Measurements from ENCODE around the gene ZNG1B. TPM values are rescaled to one million over a fixed set of nuclear protein-coding genes. Genes with fewer than 3 reads are reported as not detected.
"Not testable (repeated sequence)": the region's sequence is repeated elsewhere in the genome, so short reads cannot be mapped to it uniquely, and the experiment has no call there.

The ZNG1B gene
- total RNA-seq, 1 experiment from 2014 or later: 48.7 TPM

DNA sequence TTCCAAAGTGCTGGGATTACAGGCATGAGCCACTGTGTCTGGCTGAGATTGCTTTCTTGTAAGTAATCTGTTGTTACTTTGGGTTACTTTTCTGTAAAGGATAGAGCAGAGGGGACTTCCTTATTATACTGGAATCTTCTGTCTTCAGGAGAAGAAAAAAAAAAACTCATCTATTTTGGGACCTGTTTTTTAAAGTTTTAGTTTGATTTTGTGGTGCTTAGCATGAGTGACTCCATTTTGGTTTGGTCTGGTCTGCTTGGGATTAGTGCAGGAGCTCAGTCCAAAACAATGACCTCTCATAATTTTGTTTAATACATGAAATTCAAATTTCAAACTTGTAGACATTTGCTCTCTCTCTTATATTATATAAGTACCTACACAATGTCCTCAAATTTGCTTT, 4.0 kb upstream of the ZNG1B start:
- H2AFZ ChIP-seq (ENCODE audit: low read length); ATAC-seq; H4K20me1 ChIP-seq (ENCODE audit: low read length); H3K9me2 ChIP-seq (replicated peaks; ENCODE audit: low read length); H3K36me3 ChIP-seq (ENCODE audit: low read depth, low read length); BruUV-seq (replicated peaks); CTCF ChIA-PET; H3K27me3 ChIP-seq (ENCODE audit: low read length); H3K4me1 ChIP-seq (ENCODE audit: insufficient read depth, low read length); H3F3A ChIP-seq (ENCODE audit: low read length, unreplicated experiment); H3K9me3 ChIP-seq (ENCODE audit: low read length); DNase-seq; intact Hi-C loops (cut with micrococcal nuclease); H3K9ac ChIP-seq (ENCODE audit: low read length); H3K4me3 ChIP-seq (ENCODE audit: low read length); POLR2A ChIA-PET (ENCODE audit: unreplicated experiment); H3K79me2 ChIP-seq (ENCODE audit: low read length); H3K27ac ChIP-seq (ENCODE audit: low read length); H3K4me2 ChIP-seq (ENCODE audit: low read length): not testable (repeated sequence)

DNA sequence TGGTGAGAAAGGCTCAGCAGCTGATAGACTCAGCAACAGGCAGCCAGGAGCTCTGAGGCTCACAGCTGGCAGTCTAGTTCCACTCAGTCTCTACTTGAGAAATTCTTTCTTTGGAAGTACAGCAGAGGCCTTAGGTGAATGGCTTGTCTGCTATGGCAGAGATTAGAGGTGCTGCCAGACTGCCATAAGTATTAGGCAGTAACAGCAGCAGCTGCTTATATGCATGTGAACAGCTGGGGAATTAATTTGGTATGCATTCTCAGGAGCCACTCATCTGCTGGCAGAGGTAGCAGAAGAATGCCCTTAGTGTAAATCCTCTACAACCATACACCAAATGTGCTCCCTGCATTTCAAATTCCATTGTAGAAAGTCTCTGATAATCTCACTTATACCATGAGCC, 28.3 kb downstream of the ZNG1B start:
- H3K27ac ChIP-seq (ENCODE audit: low read length); intact Hi-C loops (cut with micrococcal nuclease); H3K9me3 ChIP-seq (ENCODE audit: low read length); H2AFZ ChIP-seq (ENCODE audit: low read length); H3K36me3 ChIP-seq (ENCODE audit: low read depth, low read length); CTCF ChIA-PET; H3F3A ChIP-seq (ENCODE audit: low read length, unreplicated experiment); POLR2A ChIA-PET (ENCODE audit: unreplicated experiment); BruUV-seq (replicated peaks); ATAC-seq; H3K79me2 ChIP-seq (ENCODE audit: low read length); H3K4me3 ChIP-seq (ENCODE audit: low read length); H3K4me1 ChIP-seq (ENCODE audit: insufficient read depth, low read length); H4K20me1 ChIP-seq (ENCODE audit: low read length); H3K4me2 ChIP-seq (ENCODE audit: low read length); H3K9ac ChIP-seq (ENCODE audit: low read length); DNase-seq; H3K9me2 ChIP-seq (replicated peaks; ENCODE audit: low read length); H3K27me3 ChIP-seq (ENCODE audit: low read length): not testable (repeated sequence)

DNA sequence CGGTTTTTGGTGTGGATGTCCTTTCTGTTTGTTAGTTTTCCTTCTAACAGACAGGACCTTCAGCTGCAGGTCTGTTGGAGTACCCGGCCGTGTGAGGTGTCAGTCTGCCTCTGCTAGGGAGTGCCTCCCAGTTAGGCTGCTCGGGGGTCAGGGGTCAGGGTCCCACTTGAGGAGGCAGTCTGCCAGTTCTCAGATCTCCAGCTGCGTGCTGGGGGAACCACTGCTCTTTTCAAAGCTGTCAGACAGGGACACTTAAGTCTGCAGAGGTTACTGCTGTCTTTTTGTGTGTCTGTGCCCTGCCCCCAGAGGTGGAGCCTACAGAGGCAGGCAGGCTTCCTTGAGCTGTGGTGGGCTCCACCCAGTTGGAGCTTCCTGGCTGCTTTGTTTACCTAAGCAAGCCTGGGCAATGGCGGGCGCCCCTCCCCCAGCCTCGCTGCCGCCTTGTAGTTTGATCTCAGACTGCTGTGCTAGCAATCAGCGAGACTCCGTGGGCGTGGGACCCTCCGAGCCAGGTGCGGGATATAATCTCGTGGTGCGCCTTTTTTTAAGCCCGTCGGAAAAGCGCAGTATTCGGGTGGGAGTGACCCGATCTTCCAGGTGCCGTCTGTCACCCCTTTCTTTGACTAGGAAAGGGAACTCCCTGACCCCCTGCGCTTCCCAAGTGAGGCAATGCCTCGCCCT, 39.3 kb downstream of the ZNG1B start:
- H2AFZ ChIP-seq (ENCODE audit: low read length); CTCF ChIA-PET; H3K27me3 ChIP-seq (ENCODE audit: low read length); ATAC-seq; H3K9ac ChIP-seq (ENCODE audit: low read length); H3K9me2 ChIP-seq (replicated peaks; ENCODE audit: low read length); intact Hi-C loops (cut with micrococcal nuclease); BruUV-seq (replicated peaks); H3K9me3 ChIP-seq (ENCODE audit: low read length); H3K4me1 ChIP-seq (ENCODE audit: insufficient read depth, low read length); H3K27ac ChIP-seq (ENCODE audit: low read length); H3F3A ChIP-seq (ENCODE audit: low read length, unreplicated experiment); POLR2A ChIA-PET (ENCODE audit: unreplicated experiment); H4K20me1 ChIP-seq (ENCODE audit: low read length); DNase-seq; H3K36me3 ChIP-seq (ENCODE audit: low read depth, low read length); H3K79me2 ChIP-seq (ENCODE audit: low read length); H3K4me2 ChIP-seq (ENCODE audit: low read length); H3K4me3 ChIP-seq (ENCODE audit: low read length): not testable (repeated sequence)

DNA sequence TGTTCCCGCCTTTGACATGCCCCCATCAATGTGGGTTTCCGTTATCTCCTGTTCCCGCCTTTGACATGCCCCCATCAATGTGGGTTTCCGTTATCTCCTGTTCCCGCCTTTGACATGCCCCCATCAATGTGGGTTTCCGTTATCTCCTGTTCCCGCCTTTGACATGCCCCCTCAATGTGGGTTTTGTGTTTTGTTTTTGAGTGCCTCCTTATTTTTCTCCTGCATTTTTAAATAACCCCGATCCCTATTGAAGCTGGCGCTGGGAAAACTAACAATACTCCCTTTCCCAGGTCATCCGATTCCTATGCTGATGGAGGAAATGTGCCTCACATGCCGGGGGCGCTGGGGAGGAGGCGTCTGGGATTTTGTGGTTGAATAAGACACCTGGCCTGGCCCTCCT, 59.0 kb downstream of the ZNG1B start:
- H3K9me2 ChIP-seq (replicated peaks; ENCODE audit: low read length); H3F3A ChIP-seq (ENCODE audit: low read length, unreplicated experiment); CTCF ChIA-PET; POLR2A ChIA-PET (ENCODE audit: unreplicated experiment); H3K79me2 ChIP-seq (ENCODE audit: low read length); intact Hi-C loops (cut with micrococcal nuclease); ATAC-seq; H3K27me3 ChIP-seq (ENCODE audit: low read length); H3K9ac ChIP-seq (ENCODE audit: low read length); BruUV-seq (replicated peaks); H3K4me2 ChIP-seq (ENCODE audit: low read length); H2AFZ ChIP-seq (ENCODE audit: low read length); H4K20me1 ChIP-seq (ENCODE audit: low read length); H3K9me3 ChIP-seq (ENCODE audit: low read length); H3K4me3 ChIP-seq (ENCODE audit: low read length); H3K4me1 ChIP-seq (ENCODE audit: insufficient read depth, low read length); H3K36me3 ChIP-seq (ENCODE audit: low read depth, low read length); DNase-seq; H3K27ac ChIP-seq (ENCODE audit: low read length): not testable (repeated sequence)

DNA sequence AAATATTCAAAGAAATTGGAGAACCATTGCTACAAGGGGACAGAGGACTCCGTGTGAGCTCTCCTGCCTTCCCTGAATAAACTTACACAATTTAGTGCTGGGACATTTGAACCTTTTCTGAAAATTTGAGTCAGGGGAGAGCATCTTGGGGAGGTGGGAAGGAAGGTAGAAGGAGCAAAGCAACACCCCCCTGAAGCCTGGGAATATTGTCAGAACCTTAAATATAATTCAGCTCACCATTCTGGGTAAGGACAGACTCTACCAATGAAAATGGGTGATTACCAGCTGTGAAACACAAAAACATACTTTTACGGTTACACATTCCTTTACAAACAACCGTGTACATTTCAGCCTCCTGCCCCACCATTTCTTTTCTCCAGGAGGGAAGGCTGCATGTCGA, 60.9 kb downstream of the ZNG1B start, which contains the start of gene FOXD4L1:
FOXD4L1 (plus strand) TSS at position 301 of the 400 bp plus-strand sequence. CDS start 592 bp downstream, outside the sequence.
- POLR2A ChIA-PET (ENCODE audit: unreplicated experiment); H3K27me3 ChIP-seq (ENCODE audit: low read length); H3K9me2 ChIP-seq (replicated peaks; ENCODE audit: low read length); H4K20me1 ChIP-seq (ENCODE audit: low read length); H3K27ac ChIP-seq (ENCODE audit: low read length); H3K36me3 ChIP-seq (ENCODE audit: low read depth, low read length); CTCF ChIA-PET; DNase-seq; H3K4me1 ChIP-seq (ENCODE audit: insufficient read depth, low read length); intact Hi-C loops (cut with micrococcal nuclease); H3K9me3 ChIP-seq (ENCODE audit: low read length); H3K9ac ChIP-seq (ENCODE audit: low read length); H2AFZ ChIP-seq (ENCODE audit: low read length); H3K79me2 ChIP-seq (ENCODE audit: low read length); H3F3A ChIP-seq (ENCODE audit: low read length, unreplicated experiment); ATAC-seq; H3K4me3 ChIP-seq (ENCODE audit: low read length); H3K4me2 ChIP-seq (ENCODE audit: low read length): not testable (repeated sequence)
- BruUV-seq (replicated peaks): TSS peak; percentile 24

DNA sequence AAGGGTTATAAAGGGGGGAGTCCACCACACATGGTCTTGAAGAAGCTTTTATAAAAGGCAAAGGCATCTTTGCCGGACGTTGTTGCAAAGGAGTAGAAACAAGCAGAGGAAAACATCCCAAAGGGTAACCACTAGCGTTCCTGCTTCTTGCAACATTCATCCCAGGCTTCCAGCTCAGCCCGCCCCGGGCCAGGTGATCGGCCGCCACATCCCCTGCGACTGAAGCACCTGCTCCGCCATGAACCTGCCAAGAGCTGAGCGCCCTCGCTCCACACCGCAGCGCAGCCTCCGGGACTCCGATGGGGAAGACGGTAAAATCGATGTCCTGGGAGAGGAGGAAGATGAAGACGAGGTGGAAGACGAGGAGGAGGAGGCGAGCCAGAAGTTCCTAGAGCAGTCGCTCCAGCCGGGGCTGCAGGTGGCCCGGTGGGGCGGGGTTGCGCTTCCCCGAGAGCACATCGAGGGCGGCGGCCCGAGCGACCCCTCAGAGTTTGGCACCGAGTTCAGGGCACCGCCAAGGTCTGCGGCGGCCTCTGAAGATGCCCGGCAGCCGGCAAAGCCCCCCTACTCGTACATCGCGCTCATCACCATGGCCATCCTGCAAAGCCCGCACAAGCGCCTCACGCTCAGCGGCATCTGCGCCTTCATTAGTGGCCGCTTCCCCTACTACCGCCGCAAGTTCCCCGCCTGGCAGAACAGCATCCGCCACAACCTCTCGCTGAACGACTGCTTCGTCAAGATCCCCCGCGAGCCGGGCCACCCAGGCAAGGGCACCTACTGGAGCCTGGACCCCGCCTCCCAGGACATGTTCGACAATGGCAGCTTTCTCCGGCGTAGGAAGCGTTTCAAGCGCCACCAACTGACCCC, 61.8 kb downstream of the ZNG1B start:
- H3K27me3 ChIP-seq (ENCODE audit: low read length); H3K27ac ChIP-seq (ENCODE audit: low read length); H3F3A ChIP-seq (ENCODE audit: low read length, unreplicated experiment); H3K4me1 ChIP-seq (ENCODE audit: insufficient read depth, low read length); H2AFZ ChIP-seq (ENCODE audit: low read length); DNase-seq; H3K36me3 ChIP-seq (ENCODE audit: low read depth, low read length); intact Hi-C loops (cut with micrococcal nuclease); H3K9ac ChIP-seq (ENCODE audit: low read length); H3K9me3 ChIP-seq (ENCODE audit: low read length); H3K4me3 ChIP-seq (ENCODE audit: low read length); CTCF ChIA-PET; H3K9me2 ChIP-seq (replicated peaks; ENCODE audit: low read length); ATAC-seq; H3K79me2 ChIP-seq (ENCODE audit: low read length); H3K4me2 ChIP-seq (ENCODE audit: low read length); POLR2A ChIA-PET (ENCODE audit: unreplicated experiment); BruUV-seq (replicated peaks); H4K20me1 ChIP-seq (ENCODE audit: low read length): not testable (repeated sequence)

All from PC-3 (cell line).